Loucy (cell line): ENCODE results near the gene TDRD3.

Source experiments
- H2AFZ ChIP-seq: fragments of 200-600 bp; sonication (generic); 2 replicates; pipeline ENCODE4 v1.6.0; 2016; ENCODE audit warnings: antibody characterized with exemption, mild to moderate bottlenecking, low read length, moderate library complexity
- H3F3A ChIP-seq: fragments of 200-600 bp; 2 replicates; pipeline ENCODE4 v1.6.0; 2016; ENCODE audit warnings: antibody characterized with exemption, low read depth, mild to moderate bottlenecking
- H3K27me3 ChIP-seq: fragments of 200-600 bp; sonication (generic); 2 replicates; pipeline ENCODE4 v1.6.1; 2014; ENCODE audit warnings: low read length, mild to moderate bottlenecking; ENCODE audit not compliant: insufficient read depth, poor library complexity, severe bottlenecking
- H3K36me3 ChIP-seq: fragments of 200-600 bp; sonication (generic); 2 replicates; pipeline ENCODE4 v1.6.1; 2016; ENCODE audit warnings: low read length; ENCODE audit not compliant: insufficient read depth
- H3K4me1 ChIP-seq: fragments of 200-600 bp; sonication (generic); 2 replicates; pipeline ENCODE4 v1.5.1; 2014; ENCODE audit warnings: low read length, mild to moderate bottlenecking; ENCODE audit not compliant: insufficient read depth, poor library complexity, severe bottlenecking
- H3K4me2 ChIP-seq: fragments of 200-600 bp; sonication (generic); 2 replicates; pipeline ENCODE4 v1.6.0; 2014; ENCODE audit warnings: antibody characterized with exemption, low read length, low read depth, mild to moderate bottlenecking; ENCODE audit not compliant: poor library complexity, severe bottlenecking
- H3K4me3 ChIP-seq: fragments of 200-600 bp; sonication (generic); 2 replicates; pipeline ENCODE4 v1.5.1; 2014; ENCODE audit warnings: low read length, mild to moderate bottlenecking, mixed read lengths; ENCODE audit not compliant: poor library complexity, severe bottlenecking
- H3K79me2 ChIP-seq: fragments of 200-600 bp; sonication (generic); 2 replicates; pipeline ENCODE4 v1.6.1; 2014; ENCODE audit warnings: low read length; ENCODE audit not compliant: insufficient read depth
- H3K9ac ChIP-seq: fragments of 200-600 bp; sonication (generic); 2 replicates; pipeline ENCODE4 v1.6.0; 2014; ENCODE audit warnings: mild to moderate bottlenecking, low read depth, low read length, moderate library complexity; ENCODE audit not compliant: poor library complexity, severe bottlenecking
- H3K9me2 ChIP-seq: fragments of 200-600 bp; sonication (generic); replicated peaks from 2 replicates; pipeline ENCODE4 v1.6.1; 2016; ENCODE audit warnings: low read depth, low read length, mixed read lengths
- H3K9me3 ChIP-seq: fragments of 200-600 bp; sonication (generic); 2 replicates; pipeline ENCODE4 v1.6.1; 2014; ENCODE audit warnings: mild to moderate bottlenecking, antibody characterized with exemption, low read length, low read depth; ENCODE audit not compliant: insufficient read depth
- H4K20me1 ChIP-seq: fragments of 200-600 bp; sonication (generic); 2 replicates; pipeline ENCODE4 v1.6.0; 2014; ENCODE audit warnings: antibody characterized with exemption, low read length, mild to moderate bottlenecking; ENCODE audit not compliant: insufficient read depth, poor library complexity, severe bottlenecking
- EZH2phosphoT487 ChIP-seq: fragments of 200-600 bp; IDR thresholded peaks from 2 replicates; pipeline ENCODE4 v1.6.1; 2018; ENCODE audit warnings: antibody characterized with exemption, mild to moderate bottlenecking, moderate library complexity, borderline replicate concordance
- TF ChIP-seq, protein P1 (sequence below): fragments of 200-600 bp; sonication (generic); conservative IDR thresholded peaks from 2 replicates; pipeline ENCODE4 v1.5.1; 2014; ENCODE audit warnings: mild to moderate bottlenecking, antibody characterized with exemption, low read length

The TDRD3 gene

DNA sequence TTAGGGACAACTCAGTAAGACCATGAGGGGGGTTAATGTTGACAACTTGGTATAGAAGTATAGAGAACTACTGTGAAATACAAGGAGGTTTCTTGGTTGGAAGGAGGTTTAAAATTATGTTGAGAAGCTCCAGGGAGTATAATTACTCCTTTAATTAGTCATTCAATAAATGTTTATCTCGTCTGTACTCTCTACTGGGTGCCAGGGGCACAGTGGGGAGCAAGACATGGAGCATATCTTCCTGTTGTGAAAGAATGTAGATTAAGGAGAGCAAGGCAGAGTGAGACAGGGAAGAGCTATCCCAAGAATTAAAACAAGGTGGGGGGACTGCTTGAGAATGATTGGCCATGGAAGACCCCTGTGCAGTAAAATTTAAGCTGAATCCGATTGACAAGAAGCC lies 33.7 kb upstream of the TDRD3 start:
- Histone ChIP-seq H3K9ac (no peak overlapping the region), H3K9me2 (no peaks in the 10 kb centered on the region), H4K20me1 (no peaks in the 10 kb centered on the region), H3F3A (no peaks in the 10 kb centered on the region), H3K4me3 (no peak overlapping the region), H3K79me2 (no peaks in the 10 kb centered on the region), H2AFZ (no peak overlapping the region), H3K9me3 (no peaks in the 10 kb centered on the region; the same call in 1 of the 2 replicates), H3K36me3 (no peaks in the 10 kb centered on the region), H3K4me2 (no peak overlapping the region), H3K27me3 (no peaks in the 10 kb centered on the region), H3K4me1 (no peaks in the 10 kb centered on the region)
- TF ChIP-seq EZH2phosphoT487, result no peak
- TF ChIP-seq, protein P1, sequence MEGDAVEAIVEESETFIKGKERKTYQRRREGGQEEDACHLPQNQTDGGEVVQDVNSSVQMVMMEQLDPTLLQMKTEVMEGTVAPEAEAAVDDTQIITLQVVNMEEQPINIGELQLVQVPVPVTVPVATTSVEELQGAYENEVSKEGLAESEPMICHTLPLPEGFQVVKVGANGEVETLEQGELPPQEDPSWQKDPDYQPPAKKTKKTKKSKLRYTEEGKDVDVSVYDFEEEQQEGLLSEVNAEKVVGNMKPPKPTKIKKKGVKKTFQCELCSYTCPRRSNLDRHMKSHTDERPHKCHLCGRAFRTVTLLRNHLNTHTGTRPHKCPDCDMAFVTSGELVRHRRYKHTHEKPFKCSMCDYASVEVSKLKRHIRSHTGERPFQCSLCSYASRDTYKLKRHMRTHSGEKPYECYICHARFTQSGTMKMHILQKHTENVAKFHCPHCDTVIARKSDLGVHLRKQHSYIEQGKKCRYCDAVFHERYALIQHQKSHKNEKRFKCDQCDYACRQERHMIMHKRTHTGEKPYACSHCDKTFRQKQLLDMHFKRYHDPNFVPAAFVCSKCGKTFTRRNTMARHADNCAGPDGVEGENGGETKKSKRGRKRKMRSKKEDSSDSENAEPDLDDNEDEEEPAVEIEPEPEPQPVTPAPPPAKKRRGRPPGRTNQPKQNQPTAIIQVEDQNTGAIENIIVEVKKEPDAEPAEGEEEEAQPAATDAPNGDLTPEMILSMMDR, result no peak

DNA sequence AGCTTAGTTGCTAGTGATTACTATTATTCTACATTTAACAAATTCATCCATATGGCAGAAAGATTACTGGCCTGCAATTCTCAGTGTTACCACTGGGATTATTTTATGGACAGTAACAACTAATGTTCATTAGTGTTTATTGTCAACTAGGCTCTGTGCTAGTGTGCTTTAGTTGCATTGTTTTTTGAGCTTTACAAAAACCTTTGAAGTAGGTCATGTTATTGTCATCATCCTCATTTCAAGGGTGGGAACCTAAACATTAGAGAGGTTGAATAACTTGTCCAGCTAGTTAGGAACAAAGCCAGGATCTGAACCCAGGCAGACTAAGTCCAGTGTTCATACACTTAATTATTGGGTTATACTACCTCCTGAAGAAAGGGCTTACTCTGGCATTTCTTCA lies 27.8 kb upstream of the TDRD3 start:
- Histone ChIP-seq H3K79me2 (no peaks in the 10 kb centered on the region), H3K9ac (no peak overlapping the region), H3K4me1 (no peaks in the 10 kb centered on the region), H3K9me3 (no peaks in the 10 kb centered on the region; the same call in 1 of the 2 replicates), H3K27me3 (no peaks in the 10 kb centered on the region), H3K9me2 (no peaks in the 10 kb centered on the region), H3K4me3 (no peak overlapping the region), H4K20me1 (no peaks in the 10 kb centered on the region), H3K36me3 (no peaks in the 10 kb centered on the region), H3F3A (no peaks in the 10 kb centered on the region), H2AFZ (0 out of 2 replicates have a peak overlapping the region, but pooled peaks have one; percentile 53), H3K4me2 (no peak overlapping the region)
- TF ChIP-seq, protein P1, result peak; percentile 65
- no peak for TF ChIP-seq EZH2phosphoT487

DNA sequence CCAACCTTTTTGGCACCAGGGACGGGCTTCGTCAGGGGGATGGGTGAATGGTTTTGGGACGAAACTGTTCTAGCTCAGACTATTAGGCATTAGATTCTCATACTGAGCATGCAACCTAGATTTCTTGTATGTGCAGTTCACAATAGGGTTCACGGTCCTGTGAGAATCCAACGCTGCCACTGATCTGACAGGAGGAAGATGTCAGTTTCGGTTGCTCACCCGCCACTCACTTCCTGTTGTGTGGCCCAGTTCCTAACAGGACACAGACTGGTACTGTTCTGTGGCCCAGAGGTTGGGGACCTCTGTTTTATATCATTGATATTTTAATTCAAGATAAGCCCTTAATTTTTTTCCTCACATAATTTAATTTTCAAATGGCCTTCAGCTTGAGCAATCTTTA lies 26.7 kb upstream of the TDRD3 start:
- Histone ChIP-seq H3K4me3 (no peak overlapping the region), H3K4me2 (no peak overlapping the region)
- no peak for TF ChIP-seq EZH2phosphoT487
- TF ChIP-seq, protein P1, result no peak

More for the DNA sequence above, 26.7 kb upstream of the TDRD3 start:
- H3F3A ChIP-seq, result no peaks in the 10 kb centered on the region
- no peaks in the 10 kb centered on the region for H3K36me3 ChIP-seq
- no peaks in the 10 kb centered on the region for H3K9me2 ChIP-seq
- H3K9me3 ChIP-seq, result no peaks in the 10 kb centered on the region; the same call in 1 of the 2 replicates
- no peaks in the 10 kb centered on the region for H3K4me1 ChIP-seq
- no peak overlapping the region for H3K9ac ChIP-seq
- no peaks in the 10 kb centered on the region for H3K79me2 ChIP-seq
- no peaks in the 10 kb centered on the region for H4K20me1 ChIP-seq
- no peaks in the 10 kb centered on the region for H3K27me3 ChIP-seq
- H2AFZ ChIP-seq, result no peak overlapping the region
